Right lobe of liver (tissue), 6 donors: ENCODE measurements around the gene POU2F1. TPM values are rescaled to one million over a fixed set of nuclear protein-coding genes. Genes with fewer than 3 reads are reported as not detected.

ENCODE experiments used
- ATAC-seq, 4 donors: fragments of 200-7000 bp; cut with Tn5 transposase; one replicate each; pipeline ENCODE4 v1.9.1; 2020; ENCODE audit warnings: mild to moderate bottlenecking in 4 of 4, moderate library complexity in 4 of 4
- DNase-seq, 3 donors: peaks; one replicate each; pipeline ENCODE4 v3.0.0-alpha.2; 2020
- H3K27ac ChIP-seq, 3 donors: fragments of 200-600 bp; one replicate each; pipeline ENCODE4 v1.8.0; 2022
- H3K27me3 ChIP-seq, 2 donors: fragments of 200-600 bp; one replicate each; pipeline ENCODE4 v1.8.0; 2022
- H3K36me3 ChIP-seq, 4 donors: fragments of 200-600 bp; sonication (generic) in 1 of 4; one replicate each; pipeline versions ENCODE4 v1.5.1 to v1.8.0; 2017 to 2022; ENCODE audit warnings: control low read depth in 1 of 4
- H3K4me1 ChIP-seq, 4 donors: fragments of 200-600 bp; sonication (generic) in 1 of 4; one replicate each; pipeline versions ENCODE4 v1.5.1 to v1.8.0; 2017 to 2022; ENCODE audit warnings: control low read depth in 1 of 4
- H3K4me3 ChIP-seq, 3 donors: fragments of 200-600 bp; one replicate each; pipeline ENCODE4 v1.8.0; 2022
- H3K9me3 ChIP-seq, 4 donors: fragments of 200-600 bp; sonication (generic) in 1 of 4; one replicate each; pipeline versions ENCODE4 v1.5.1 to v1.8.0; 2017 to 2022; ENCODE audit warnings: control low read depth in 1 of 4
- POLR2A ChIP-seq: fragments of 450-650 bp; IDR thresholded peaks from one replicate; pipeline ENCODE4 v1.6.1; 2017; ENCODE audit warnings: antibody characterized with exemption, mild to moderate bottlenecking
- WGBS: methylation state at CpG from one replicate; pipeline ENCODE4 v1.1.6; 2018; ENCODE audit warnings: low coverage, low lambda C conversion rate; ENCODE audit not compliant: insufficient coverage; ENCODE audit errors: missing lambda C conversion rate; 5-methylcytosine and 5-hydroxymethylcytosine counted together
- intact Hi-C, 2 donors: fragments of 100-400 bp; cut with DNase I; formaldehyde crosslinking; loops; one replicate each; pipeline versions ENCODE4 v1.11.2 to v1.14.1; 2022
- total RNA-seq, 6 experiments: library from RNA; depleted of rRNA in 2 of 6; stranded (reverse); fragments of >200 nt in 2 of 6; fragmentation: NEBNext Ultra II Directional in 3 of 6; extraction: Animal tissue kit (Norgen Biotek cat#: 25700) in 3 of 6; gene quantifications; one replicate each; pipeline versions ENCODE4 v1.1.0 to v1.2.4, GENCODE V29; 2016 to 2023
- TF ChIP-seq, protein P1 (sequence below), 4 donors: fragments of 200-600 bp in 3 of 4; fragments of 450-650 bp in 1 of 4; IDR thresholded peaks; one replicate each; pipeline versions ENCODE4 v1.5.1 to v1.8.0; 2016 to 2022; ENCODE audit warnings: antibody characterized with exemption in 4 of 4, mild to moderate bottlenecking in 2 of 4
- donor health status: DM: no; HTN: yes; CAD: no.
- donor health status: DM: no; HTN: no; CAD: no.
- donor health status: DM: no; HTN: no; CAD: no.
- donor health status: DM: no; HTN: yes; CAD: no.
- donor health status: DM: no; HTN: yes; CAD: no.

POU2F1 gene
- total RNA-seq, 6 experiments from 2014 or later, result 4.8 to 10.3 (median 6.2) TPM

DNA sequence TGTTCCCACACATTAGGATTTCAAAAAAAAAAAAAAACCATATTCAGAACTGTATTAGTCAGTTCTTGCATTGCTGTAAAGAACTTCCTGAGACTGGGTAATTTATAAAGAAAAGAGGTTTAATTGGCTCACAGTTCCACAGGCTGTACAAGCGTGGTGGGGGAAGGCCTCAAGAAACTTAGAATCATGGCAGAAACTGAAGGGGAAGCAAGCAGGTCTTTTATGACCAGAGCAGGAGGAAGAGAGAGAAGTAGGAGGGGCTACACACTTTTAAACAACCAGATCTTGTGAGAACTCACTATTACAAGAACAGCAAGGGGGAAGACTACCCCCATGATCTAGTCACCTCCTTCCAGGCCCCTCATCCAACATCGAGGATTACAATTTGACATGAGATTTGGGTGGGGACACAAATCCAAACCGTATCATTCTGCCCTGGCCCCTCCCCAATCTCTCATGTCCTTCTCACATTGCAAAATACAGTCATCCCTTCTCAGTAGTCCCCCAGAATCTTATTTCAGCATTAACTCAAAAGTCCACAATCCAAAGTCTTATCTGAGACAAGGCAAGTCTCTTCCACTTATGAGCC is 51.8 kb downstream of the POU2F1 start:
- no peak for ATAC-seq
- TF ChIP-seq, protein P1, sequence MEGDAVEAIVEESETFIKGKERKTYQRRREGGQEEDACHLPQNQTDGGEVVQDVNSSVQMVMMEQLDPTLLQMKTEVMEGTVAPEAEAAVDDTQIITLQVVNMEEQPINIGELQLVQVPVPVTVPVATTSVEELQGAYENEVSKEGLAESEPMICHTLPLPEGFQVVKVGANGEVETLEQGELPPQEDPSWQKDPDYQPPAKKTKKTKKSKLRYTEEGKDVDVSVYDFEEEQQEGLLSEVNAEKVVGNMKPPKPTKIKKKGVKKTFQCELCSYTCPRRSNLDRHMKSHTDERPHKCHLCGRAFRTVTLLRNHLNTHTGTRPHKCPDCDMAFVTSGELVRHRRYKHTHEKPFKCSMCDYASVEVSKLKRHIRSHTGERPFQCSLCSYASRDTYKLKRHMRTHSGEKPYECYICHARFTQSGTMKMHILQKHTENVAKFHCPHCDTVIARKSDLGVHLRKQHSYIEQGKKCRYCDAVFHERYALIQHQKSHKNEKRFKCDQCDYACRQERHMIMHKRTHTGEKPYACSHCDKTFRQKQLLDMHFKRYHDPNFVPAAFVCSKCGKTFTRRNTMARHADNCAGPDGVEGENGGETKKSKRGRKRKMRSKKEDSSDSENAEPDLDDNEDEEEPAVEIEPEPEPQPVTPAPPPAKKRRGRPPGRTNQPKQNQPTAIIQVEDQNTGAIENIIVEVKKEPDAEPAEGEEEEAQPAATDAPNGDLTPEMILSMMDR (IDR thresholded peaks at IDR 0.05), result no peak
- TF ChIP-seq POLR2A, result no peak
- intact Hi-C loops, result no loop called here
- WGBS, result 91% methylated on average over 3 of the region's 3 CpGs
- Histone ChIP-seq H3K4me1 (peaks cover 0 to 15% (median 3%) of the 10 kb centered on the region in 4 donors), H3K27ac (no peak overlapping the region), H3K9me3 (no peaks in the 10 kb centered on the region), H3K36me3 (no peaks in the 10 kb centered on the region), H3K4me3 (no peak overlapping the region), H3K27me3 (no peaks in the 10 kb centered on the region)
- DNase-seq, result no peak

DNA sequence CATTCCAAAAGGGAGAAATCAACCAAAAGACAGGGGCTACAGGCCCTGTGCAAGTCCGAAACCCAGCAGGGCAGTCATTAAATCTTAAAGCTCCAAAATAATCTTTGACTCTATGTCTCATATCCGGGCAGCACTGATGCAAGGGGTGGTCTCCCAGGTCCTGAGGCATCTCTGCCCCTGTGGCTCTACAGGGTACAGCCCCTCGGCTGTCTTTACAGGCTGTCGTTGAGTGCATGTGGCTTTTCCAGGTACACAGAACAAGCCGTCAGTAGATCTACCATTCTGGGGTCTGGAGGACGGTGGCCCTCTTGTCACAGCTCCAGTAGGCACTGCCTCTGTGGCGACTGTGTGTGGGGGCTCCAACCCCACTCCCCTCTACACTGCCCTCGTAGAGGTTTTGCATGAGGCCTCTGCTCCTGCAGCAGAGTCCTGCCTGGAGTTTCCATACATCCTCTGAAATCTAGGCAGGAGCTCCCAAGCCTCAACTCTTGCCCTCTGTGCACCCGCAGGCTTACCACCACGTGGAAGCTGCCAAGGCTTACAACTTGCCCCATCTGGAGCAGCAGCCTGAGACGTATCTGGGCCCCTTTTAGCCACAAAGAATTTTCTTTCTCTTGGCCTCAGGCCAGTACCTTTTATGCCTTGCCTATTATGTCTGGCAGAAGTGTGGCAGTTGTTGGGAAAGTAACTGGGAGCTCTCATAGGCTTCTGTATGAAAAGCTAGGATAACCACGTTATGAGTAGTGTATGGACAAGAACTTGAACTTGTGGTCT is 52.5 kb downstream of the POU2F1 start:
- Histone ChIP-seq H3K9me3 (no peaks in the 10 kb centered on the region), H3K4me3 (no peak overlapping the region), H3K27ac (no peak overlapping the region), H3K27me3 (no peaks in the 10 kb centered on the region), H3K36me3 (no peaks in the 10 kb centered on the region), H3K4me1 (peaks cover 0 to 13% (median 3%) of the 10 kb centered on the region in 4 donors)
- no peak for TF ChIP-seq POLR2A
- TF ChIP-seq, protein P1 (IDR thresholded peaks at IDR 0.05), result no peak
- WGBS, result 59% methylated on average over 4 of the region's 12 CpGs
- peak in 1 of 4 donors; percentile 30 for ATAC-seq
- DNase-seq, result no peak
- intact Hi-C loops, result no loop called here

DNA sequence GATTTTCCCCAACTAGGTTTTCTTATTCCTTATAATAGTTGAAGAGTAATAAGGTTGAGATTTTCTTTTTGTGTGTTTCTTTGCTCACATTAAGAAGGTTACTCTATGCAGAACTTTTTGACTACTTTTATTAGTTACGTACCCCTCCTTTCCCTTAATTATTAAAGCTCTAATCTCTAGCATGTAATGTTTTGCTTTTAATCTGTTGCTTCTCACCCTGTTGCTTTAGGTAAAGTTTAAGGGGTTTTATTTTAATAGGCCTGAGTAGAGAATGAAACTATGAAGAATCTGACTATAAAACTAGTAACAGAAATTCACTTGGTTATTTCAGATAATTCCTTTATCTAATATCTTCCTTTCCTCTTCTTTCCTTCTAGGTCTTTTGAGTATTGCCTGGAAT is 53.4 kb downstream of the POU2F1 start:
- no peak for DNase-seq
- no peak for ATAC-seq
- Histone ChIP-seq H3K4me1 (peaks cover 0 to 8% (median 3%) of the 10 kb centered on the region in 4 donors), H3K36me3 (no peaks in the 10 kb centered on the region), H3K27me3 (no peaks in the 10 kb centered on the region), H3K27ac (no peak overlapping the region), H3K4me3 (no peak overlapping the region), H3K9me3 (no peaks in the 10 kb centered on the region)
- intact Hi-C loops, result no loop called here
- TF ChIP-seq, protein P1 (IDR thresholded peaks at IDR 0.05), result no peak
- no peak for TF ChIP-seq POLR2A
- 100% methylated on average over 1 of the region's 1 CpG for WGBS

DNA sequence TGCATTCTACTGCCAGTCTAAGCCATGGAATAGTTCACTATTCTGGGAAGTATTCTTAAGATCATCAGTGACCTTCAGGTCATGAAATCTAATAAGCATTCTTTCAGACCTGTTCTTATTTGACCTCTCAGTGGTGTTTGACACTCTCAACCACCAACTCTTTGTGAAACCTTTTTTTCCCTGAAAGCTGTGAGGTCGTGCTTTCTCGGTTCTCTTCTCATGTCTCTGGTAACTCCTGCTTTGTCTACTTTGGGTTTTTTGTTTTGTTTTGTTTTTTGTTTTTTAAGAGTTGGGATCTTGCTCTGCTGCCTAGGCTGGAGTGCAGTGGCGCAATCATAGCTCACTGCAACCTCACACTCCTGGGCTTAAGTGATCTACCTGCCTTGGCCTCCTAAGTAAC is 56.3 kb downstream of the POU2F1 start:
- intact Hi-C loops, result no loop called here

More for the DNA sequence above, 56.3 kb downstream of the POU2F1 start:
- Histone ChIP-seq H3K27me3 (no peaks in the 10 kb centered on the region), H3K9me3 (no peaks in the 10 kb centered on the region), H3K4me1 (no peaks in the 10 kb centered on the region), H3K36me3 (no peaks in the 10 kb centered on the region), H3K4me3 (no peak overlapping the region), H3K27ac (no peak overlapping the region)
- no peak for ATAC-seq
- DNase-seq, result no peak
- 76% methylated on average over 3 of the region's 3 CpGs for WGBS
- no peak for TF ChIP-seq POLR2A
- TF ChIP-seq, protein P1 (IDR thresholded peaks at IDR 0.05), result no peak
